ENCODE results near the gene BRCA1.

DNA sequence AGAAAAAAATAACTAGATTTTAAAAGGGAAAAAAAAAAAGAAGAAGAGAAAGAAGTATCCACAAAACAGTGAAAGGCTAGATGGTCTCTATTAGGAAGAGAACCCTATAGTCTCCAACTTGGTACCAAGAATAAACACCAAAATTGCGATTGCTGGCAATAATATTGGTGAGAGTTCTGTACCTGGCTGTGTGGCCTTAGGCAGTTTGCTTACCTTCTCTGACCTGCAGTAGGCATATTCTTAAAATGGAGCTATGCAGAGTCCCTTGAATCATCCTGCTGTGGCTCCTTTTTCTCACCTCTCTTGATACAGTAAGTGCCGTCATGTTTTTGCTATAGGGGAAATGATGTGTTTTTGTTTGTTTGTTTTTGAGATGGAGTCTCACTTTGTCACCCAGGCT, 35.1 kb downstream of the BRCA1 start:
- TF ChIP-seq EZH2 (IDR thresholded peaks at IDR 0.05; ENCODE audit: borderline replicate concordance, insufficient read depth, low read depth, low read length, poor library complexity, severe bottlenecking) = no peak
- TF ChIP-seq, protein P1, sequence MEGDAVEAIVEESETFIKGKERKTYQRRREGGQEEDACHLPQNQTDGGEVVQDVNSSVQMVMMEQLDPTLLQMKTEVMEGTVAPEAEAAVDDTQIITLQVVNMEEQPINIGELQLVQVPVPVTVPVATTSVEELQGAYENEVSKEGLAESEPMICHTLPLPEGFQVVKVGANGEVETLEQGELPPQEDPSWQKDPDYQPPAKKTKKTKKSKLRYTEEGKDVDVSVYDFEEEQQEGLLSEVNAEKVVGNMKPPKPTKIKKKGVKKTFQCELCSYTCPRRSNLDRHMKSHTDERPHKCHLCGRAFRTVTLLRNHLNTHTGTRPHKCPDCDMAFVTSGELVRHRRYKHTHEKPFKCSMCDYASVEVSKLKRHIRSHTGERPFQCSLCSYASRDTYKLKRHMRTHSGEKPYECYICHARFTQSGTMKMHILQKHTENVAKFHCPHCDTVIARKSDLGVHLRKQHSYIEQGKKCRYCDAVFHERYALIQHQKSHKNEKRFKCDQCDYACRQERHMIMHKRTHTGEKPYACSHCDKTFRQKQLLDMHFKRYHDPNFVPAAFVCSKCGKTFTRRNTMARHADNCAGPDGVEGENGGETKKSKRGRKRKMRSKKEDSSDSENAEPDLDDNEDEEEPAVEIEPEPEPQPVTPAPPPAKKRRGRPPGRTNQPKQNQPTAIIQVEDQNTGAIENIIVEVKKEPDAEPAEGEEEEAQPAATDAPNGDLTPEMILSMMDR (IDR thresholded peaks at IDR 0.05) = no peak
